ENCODE measurements around the gene SYCP2L. TPM values are rescaled to one million over a fixed set of nuclear protein-coding genes. Genes with fewer than 3 reads are reported as not detected.

The SYCP2L gene
- total RNA-seq, 3 donors from 2014 or later = 0.12 to 0.57 TPM; not detected in 1

DNA sequence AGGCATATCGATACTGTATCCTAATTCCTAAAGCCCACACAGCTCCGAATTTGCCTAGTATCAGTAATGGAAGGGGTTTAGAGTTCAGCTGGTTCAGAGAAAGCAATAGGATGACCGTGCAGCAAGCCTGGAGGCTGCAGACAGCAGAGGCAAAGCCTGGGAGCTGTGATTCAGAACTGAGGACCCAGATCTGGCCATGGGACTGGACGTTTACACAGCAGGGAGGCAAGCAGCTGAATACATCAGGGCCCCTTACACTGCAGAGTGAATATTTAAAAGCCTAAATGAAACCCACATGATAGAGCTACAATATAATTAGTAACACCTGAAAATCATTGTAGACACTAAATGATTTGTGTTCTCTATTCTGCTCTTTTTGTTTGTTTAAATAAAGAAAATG lies 119.2 kb downstream of the SYCP2L start:
- no peak overlapping the region for H3K4me3 ChIP-seq
- H3K36me3 ChIP-seq (ENCODE audit: low read depth) = no peaks in the 10 kb centered on the region
- DNase-seq (no peak), ATAC-seq (no peak)
- TF ChIP-seq, protein P1, sequence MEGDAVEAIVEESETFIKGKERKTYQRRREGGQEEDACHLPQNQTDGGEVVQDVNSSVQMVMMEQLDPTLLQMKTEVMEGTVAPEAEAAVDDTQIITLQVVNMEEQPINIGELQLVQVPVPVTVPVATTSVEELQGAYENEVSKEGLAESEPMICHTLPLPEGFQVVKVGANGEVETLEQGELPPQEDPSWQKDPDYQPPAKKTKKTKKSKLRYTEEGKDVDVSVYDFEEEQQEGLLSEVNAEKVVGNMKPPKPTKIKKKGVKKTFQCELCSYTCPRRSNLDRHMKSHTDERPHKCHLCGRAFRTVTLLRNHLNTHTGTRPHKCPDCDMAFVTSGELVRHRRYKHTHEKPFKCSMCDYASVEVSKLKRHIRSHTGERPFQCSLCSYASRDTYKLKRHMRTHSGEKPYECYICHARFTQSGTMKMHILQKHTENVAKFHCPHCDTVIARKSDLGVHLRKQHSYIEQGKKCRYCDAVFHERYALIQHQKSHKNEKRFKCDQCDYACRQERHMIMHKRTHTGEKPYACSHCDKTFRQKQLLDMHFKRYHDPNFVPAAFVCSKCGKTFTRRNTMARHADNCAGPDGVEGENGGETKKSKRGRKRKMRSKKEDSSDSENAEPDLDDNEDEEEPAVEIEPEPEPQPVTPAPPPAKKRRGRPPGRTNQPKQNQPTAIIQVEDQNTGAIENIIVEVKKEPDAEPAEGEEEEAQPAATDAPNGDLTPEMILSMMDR (IDR thresholded peaks at IDR 0.05) = no peak
- H3K4me1 ChIP-seq (ENCODE audit: low read depth) = no peaks in the 10 kb centered on the region
- intact Hi-C loops (cut with DNase I, micrococcal nuclease) = no loop called here
- no peaks in the 10 kb centered on the region for H3K9me3 ChIP-seq

DNA sequence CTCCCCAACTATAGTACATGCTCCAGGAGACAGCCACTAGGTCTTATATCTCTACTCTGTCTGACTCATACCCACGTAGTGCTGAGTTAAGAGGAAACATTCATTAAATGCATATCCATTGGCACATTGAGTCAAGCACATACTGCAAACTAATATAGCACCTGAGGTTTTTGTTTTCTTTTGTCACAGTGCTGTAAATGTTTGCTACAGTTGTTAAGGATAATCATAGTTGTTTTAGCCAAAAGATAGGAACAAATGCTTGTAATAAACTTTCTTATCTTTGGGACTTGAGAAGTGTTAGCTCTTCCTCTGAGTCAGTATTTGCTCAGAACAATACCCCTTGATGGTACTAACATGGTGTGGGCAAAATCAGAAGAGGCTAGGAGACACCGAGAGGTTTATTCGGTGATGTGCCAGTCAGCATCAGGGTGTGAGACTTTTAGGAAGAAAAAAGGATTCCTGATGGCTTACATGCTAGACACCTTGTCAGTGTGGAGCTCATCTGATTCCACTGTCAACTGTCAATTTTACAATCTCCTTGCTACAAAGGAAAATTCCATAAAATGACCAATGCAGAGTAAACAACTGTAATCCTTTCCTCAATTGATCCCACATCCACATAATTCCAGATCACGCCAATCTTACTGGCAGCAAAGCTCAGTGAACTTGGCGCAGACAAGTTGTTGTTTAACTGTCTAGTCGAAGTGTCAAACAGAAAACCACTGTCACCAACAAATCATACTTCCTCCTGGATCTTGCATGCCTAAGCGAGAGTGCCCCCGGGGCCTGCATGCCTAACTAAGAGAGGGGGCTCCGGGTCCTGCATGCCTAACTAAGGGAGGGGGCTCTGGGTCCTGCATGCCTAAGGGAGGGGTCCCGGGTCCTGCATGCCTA lies 121.1 kb downstream of the SYCP2L start:
- intact Hi-C loops (cut with DNase I, micrococcal nuclease) = no loop called here
- Histone ChIP-seq H3K9me3 (no peaks in the 10 kb centered on the region), H3K4me3 (no peak overlapping the region), H3K36me3 (ENCODE audit: low read depth) (no peaks in the 10 kb centered on the region), H3K4me1 (ENCODE audit: low read depth) (no peaks in the 10 kb centered on the region)
- ATAC-seq (peak; percentile 62), DNase-seq (no peak)
- TF ChIP-seq, protein P1 (IDR thresholded peaks at IDR 0.05) = no peak

DNA sequence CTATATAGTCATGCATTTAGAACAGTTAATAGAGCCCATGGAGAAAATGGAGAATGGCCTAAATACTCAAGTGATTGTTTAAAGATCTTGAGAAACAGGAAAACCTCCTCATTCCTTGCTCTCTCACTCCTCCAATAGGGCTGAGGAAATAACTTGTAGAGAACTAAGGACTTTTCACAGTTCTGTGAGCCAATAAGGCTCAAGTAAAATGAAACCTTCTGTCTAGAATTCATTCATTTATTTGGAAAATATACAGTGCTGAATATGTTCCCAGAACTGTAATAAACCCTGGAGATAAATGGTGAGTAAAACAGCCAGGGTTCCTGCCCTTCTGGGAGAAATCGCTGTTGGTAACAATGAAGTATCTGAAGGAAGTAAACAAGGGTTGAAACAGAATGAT lies 122.0 kb downstream of the SYCP2L start:
- TF ChIP-seq, protein P1 (IDR thresholded peaks at IDR 0.05) = no peak
- ATAC-seq = no peak
- no peaks in the 10 kb centered on the region for H3K9me3 ChIP-seq
- no peak overlapping the region for H3K4me3 ChIP-seq
- H3K4me1 ChIP-seq (ENCODE audit: low read depth) = no peaks in the 10 kb centered on the region
- DNase-seq = no peak
- H3K36me3 ChIP-seq (ENCODE audit: low read depth) = no peaks in the 10 kb centered on the region
- intact Hi-C loops (cut with DNase I, micrococcal nuclease) = no loop called here

DNA sequence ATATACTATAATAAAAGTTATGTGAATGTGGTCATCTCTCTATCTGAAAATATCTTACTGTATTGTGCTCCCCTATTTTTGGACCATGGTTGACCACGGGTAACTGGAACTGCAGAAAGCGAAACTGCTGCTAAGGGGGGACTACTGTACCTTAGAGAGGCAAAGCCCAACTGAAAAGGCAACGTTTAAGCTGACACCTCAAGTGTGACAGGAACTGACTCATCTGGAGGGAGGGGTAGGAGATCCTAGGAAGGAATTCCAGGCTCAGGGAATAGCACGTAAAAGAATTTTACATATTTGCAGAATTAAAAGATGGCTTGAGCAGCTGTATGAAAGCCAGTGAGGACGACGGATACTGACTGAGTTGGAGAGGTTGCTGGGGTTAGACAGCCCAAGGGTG lies 122.5 kb downstream of the SYCP2L start:
- ATAC-seq (no peak), DNase-seq (no peak)
- H3K9me3 ChIP-seq = no peaks in the 10 kb centered on the region
- no peak overlapping the region for H3K4me3 ChIP-seq
- no peaks in the 10 kb centered on the region for H3K4me1 ChIP-seq (ENCODE audit: low read depth)
- intact Hi-C loops (cut with DNase I, micrococcal nuclease) = no loop called here
- H3K36me3 ChIP-seq (ENCODE audit: low read depth) = no peaks in the 10 kb centered on the region
- TF ChIP-seq, protein P1 (IDR thresholded peaks at IDR 0.05) = no peak

DNA sequence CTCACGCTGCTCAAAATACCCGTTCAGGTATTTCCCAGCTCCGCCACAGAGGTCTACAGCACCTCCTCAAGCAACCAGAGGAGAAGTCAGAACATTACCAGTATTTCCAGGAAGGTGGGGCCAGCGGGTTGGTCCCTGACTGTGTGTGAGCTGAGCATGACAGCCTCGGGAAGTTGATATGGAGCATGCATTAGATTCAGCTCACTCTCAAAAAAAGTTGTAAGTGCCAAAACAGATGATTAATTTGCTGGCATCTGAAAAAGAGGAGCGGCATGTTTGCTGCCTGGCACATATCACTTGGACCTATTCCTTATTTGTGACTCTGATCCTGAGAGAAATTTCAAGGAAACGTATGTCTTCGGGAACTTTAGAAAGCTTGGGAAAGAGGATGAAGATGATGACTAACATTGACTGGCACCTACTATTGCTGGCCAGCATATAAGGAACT lies 125.0 kb downstream of the SYCP2L start:
- no peaks in the 10 kb centered on the region for H3K9me3 ChIP-seq
- intact Hi-C loops (cut with DNase I, micrococcal nuclease) = no loop called here
- H3K4me3 ChIP-seq = no peak overlapping the region
- ATAC-seq (no peak), DNase-seq (no peak)
- TF ChIP-seq, protein P1 (IDR thresholded peaks at IDR 0.05) = no peak
- no peaks in the 10 kb centered on the region for H3K4me1 ChIP-seq (ENCODE audit: low read depth)
- no peaks in the 10 kb centered on the region for H3K36me3 ChIP-seq (ENCODE audit: low read depth)
